Naive B cell (primary cell): Measurements from ENCODE around the gene PCDHGA1. TPM values are rescaled to one million over a fixed set of nuclear protein-coding genes. Genes with fewer than 3 reads are reported as not detected.
A peak's percentile ranks its signal among the peaks of the same experiment; 100 is the strongest.

ENCODE experiments used
- ATAC-seq, 2 donors: fragments of 150-1000 bp; cut with Tn5 transposase; 2 replicates each; pipeline ENCODE4 v1.10.0; 2021; ENCODE audit warnings: low read depth in 2 of 2, mild to moderate bottlenecking in 2 of 2, moderate library complexity in 2 of 2
- DNase-seq: peaks from one replicate; pipeline ENCODE4 v3.0.0; 2022
- H3K27ac Mint-ChIP-seq, 6 donors: one replicate each; pipeline ENCODE4 v1.8.0; 2020 to 2022; ENCODE audit warnings: mild to moderate bottlenecking in 6 of 6, mixed read lengths in 6 of 6, moderate library complexity in 5 of 6, inconsistent platforms in 2 of 6
- H3K27me3 Mint-ChIP-seq, 3 donors: one replicate each; pipeline ENCODE4 v1.8.0; 2021 to 2022; ENCODE audit warnings: mixed read lengths in 3 of 3, mild to moderate bottlenecking in 1 of 3
- H3K36me3 Mint-ChIP-seq, 2 donors: one replicate each; pipeline ENCODE4 v1.8.0; 2020 to 2022; ENCODE audit warnings: mixed read lengths in 2 of 2, inconsistent platforms in 1 of 2, mild to moderate bottlenecking in 1 of 2
- H3K4me1 Mint-ChIP-seq, 3 donors: one replicate each; pipeline ENCODE4 v1.8.0; 2020 to 2022; ENCODE audit warnings: mixed read lengths in 3 of 3, inconsistent platforms in 1 of 3, mild to moderate bottlenecking in 1 of 3, moderate library complexity in 1 of 3
- H3K4me3 Mint-ChIP-seq, 8 donors: one replicate each; pipeline ENCODE4 v1.8.0; 2020 to 2022; ENCODE audit warnings: mild to moderate bottlenecking in 8 of 8, mixed read lengths in 8 of 8, moderate library complexity in 8 of 8, inconsistent platforms in 2 of 8
- H3K9me3 Mint-ChIP-seq, 7 donors: one replicate each; pipeline ENCODE4 v1.8.0; 2020 to 2022; ENCODE audit warnings: mixed read lengths in 7 of 7, mild to moderate bottlenecking in 5 of 7, inconsistent platforms in 2 of 7, moderate library complexity in 1 of 7
- polyA plus RNA-seq, 6 donors: library from polyadenylated mRNA; unstranded; fragments of 300-500 nt; fragmentation: Illumina TruSeq; gene quantifications; one replicate each; pipeline ENCODE4 v1.2.3, GENCODE V29; 2021; ENCODE audit warnings: low read depth in 6 of 6

PCDHGA1 gene
- polyA plus RNA-seq, 6 donors from 2014 or later = not detected

DNA sequence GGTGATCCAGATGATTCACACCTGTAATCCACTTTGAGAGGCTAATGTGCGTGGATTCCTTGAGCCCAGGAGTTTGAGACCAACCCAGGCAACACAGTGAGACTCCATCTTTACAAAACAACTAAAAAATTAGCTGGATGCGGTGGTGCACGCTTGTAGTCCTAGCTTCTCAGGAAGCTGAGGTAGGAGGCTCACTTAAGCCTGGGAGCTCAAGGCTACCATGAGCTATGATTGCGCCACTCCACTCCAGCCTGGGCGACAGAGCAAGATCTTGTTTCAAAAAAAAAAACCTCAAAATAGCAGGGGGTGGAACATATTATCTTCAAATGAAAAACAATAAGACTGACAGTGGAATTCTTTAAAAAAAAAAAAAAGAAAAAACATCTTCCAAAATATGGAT lies 217.6 kb downstream of the PCDHGA1 start:
- Mint-ChIP-seq H3K27ac (peak overlapping the region in 1 of 6 donors; percentile 74), H3K9me3 (peaks cover 4 to 24% (median 14%) of the 10 kb centered on the region in 7 donors), H3K36me3 (peaks cover 21 to 35% of the 10 kb centered on the region in 2 donors), H3K27me3 (no peaks in the 10 kb centered on the region), H3K4me3 (no peak overlapping the region), H3K4me1 (peaks cover 7 to 18% (median 14%) of the 10 kb centered on the region in 3 donors)
- DNase-seq (no peak), ATAC-seq (no peak)

DNA sequence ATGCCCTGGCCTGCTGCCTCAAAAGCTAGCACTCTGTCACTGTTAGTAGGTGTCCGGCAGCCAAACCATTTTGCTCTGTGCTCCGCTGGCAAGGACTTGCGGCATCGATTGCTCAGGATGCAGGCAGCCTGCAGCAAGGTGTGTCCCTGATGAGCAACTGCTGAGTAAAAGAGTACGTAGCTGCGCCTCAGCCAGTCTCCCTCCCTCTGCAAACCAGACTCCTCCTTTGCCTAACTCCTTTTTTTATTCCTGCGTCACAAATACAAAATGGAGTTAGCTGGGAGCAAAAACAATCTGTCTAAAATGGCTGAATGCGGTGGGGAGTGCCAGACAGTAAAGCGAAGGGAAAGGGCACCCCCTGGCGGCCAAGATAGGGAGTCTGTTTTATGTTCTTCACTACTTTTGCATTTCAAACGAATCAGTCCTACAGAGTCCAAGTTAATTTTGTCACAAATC lies 227.4 kb downstream of the PCDHGA1 start:
- Mint-ChIP-seq H3K27me3 (no peaks in the 10 kb centered on the region), H3K4me1 (peaks cover 0 to 6% (median 6%) of the 10 kb centered on the region in 3 donors), H3K4me3 (no peak overlapping the region), H3K27ac (peak overlapping the region in 3 of 6 donors; percentile 24 to 86 (median 65)), H3K9me3 (no peaks in the 10 kb centered on the region), H3K36me3 (peaks cover 17 to 31% of the 10 kb centered on the region in 2 donors)
- peak; percentile 47 for DNase-seq
- peak; percentile 75 to 80 for ATAC-seq

DNA sequence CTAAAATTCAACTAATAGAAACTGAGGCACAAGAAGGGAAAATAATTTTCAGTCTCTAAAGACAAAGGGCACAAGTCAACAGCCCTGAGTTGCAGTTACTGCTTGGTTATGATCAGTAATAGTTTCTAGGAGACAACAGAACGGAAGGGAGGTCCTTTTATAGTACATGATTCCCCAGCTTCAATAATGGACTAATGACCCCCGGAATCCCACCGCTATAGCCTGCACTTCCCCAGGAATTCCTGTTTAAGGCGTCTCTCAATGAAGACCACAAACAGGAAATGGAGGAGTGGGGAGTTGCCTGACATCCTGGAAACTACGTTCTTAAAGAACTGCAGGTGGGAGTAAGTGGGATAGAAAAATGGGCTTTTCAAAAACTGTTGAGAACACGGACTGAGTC lies 227.8 kb downstream of the PCDHGA1 start:
- Mint-ChIP-seq H3K9me3 (no peaks in the 10 kb centered on the region), H3K36me3 (peaks cover 17 to 31% of the 10 kb centered on the region in 2 donors), H3K27me3 (no peaks in the 10 kb centered on the region), H3K4me3 (no peak overlapping the region), H3K4me1 (peaks cover 0 to 9% (median 6%) of the 10 kb centered on the region in 3 donors), H3K27ac (peak overlapping the region in 2 of 6 donors; percentile 44 to 86)
- DNase-seq (no peak), ATAC-seq (no peak)

DNA sequence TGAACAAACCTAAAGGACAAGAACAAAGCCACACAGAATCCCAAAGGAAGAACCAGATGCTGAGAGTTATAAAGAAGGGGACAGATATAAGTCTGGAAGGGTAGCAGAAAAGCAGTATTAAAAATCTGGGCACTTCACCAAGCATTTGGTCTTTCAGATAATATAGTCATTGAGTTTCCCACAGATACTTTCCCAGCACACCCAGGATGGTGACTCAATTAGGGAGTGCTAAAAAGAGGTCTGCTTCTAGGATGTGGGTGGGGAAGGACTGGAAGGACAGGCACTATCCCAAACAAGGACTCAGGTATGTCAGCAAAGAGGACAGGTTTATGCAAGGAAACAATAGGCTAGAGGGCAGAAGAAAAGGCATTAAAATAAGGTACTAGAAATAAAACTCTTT lies 229.1 kb downstream of the PCDHGA1 start:
- no peaks in the 10 kb centered on the region for H3K9me3 Mint-ChIP-seq
- H3K36me3 Mint-ChIP-seq = peaks cover 17 to 35% of the 10 kb centered on the region in 2 donors
- H3K27ac Mint-ChIP-seq = no peak overlapping the region
- no peaks in the 10 kb centered on the region for H3K27me3 Mint-ChIP-seq
- DNase-seq (no peak), ATAC-seq (no peak)
- H3K4me1 Mint-ChIP-seq = peaks cover 8 to 14% (median 13%) of the 10 kb centered on the region in 3 donors
- H3K4me3 Mint-ChIP-seq = no peak overlapping the region

DNA sequence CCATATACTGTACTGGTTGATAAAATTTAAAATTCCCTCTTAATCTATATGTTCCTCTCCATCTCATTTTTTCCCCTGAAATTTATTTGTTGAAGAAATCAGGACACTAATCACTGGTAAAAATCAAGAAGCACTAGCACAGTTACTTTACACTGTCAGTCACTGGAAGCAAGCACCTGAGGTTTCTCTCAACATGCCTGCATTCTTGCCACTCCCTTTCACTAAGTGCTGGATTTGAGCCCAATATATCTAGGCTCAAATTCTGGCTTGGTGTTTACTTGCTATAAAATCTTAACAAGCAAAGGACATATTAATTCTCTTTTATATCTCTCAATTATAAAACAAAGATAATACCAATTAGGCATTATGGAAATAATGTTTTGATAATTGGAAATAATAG lies 229.8 kb downstream of the PCDHGA1 start:
- Mint-ChIP-seq H3K27ac (no peak overlapping the region), H3K36me3 (peaks cover 17 to 36% of the 10 kb centered on the region in 2 donors), H3K9me3 (no peaks in the 10 kb centered on the region), H3K4me1 (peaks cover 8 to 16% (median 15%) of the 10 kb centered on the region in 3 donors), H3K27me3 (no peaks in the 10 kb centered on the region), H3K4me3 (no peak overlapping the region)
- no peak for DNase-seq
- ATAC-seq = no peak

DNA sequence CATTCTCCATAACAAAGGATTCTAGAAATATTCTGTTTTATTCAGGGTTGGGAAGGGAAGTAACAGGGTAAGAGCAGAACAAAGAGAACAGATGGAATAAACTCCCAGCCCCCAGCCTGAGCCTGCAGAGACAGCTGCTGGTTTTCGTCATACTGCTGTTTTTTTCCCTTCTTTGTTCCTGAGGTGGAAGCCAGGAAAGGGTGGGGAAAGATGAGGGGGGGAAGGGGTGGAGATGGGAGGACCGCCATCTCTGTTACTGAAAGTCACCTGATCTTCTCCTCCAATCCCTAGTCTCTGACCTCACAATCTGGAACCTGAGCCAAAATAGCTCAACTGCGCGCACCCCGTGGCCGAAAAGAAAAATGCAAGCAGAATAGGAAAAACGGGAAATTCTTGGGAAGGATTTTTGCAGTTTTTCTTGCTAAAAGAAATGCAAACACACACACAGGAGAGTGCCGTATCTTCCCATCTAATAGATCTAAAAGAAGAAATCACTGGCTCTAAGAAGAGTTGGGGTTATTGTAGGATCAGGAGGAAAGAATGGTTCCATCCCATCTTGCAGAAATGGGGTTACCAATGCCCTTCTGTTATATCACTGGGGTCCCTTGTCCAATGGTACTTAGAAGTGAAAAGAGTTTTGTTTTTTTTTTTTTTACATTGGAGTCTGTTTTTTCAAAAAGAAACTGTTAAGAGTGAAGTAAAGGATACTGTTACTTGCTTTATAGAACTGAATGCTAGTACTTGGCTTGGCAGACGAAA lies 230.6 kb downstream of the PCDHGA1 start:
- Mint-ChIP-seq H3K27ac (no peak overlapping the region), H3K27me3 (no peaks in the 10 kb centered on the region), H3K4me3 (no peak overlapping the region), H3K36me3 (peaks cover 22 to 38% of the 10 kb centered on the region in 2 donors), H3K9me3 (no peaks in the 10 kb centered on the region), H3K4me1 (peaks cover 11 to 18% (median 16%) of the 10 kb centered on the region in 3 donors)
- no peak for ATAC-seq
- no peak for DNase-seq

Other genes with a start within 250 kb of the PCDHGA1 start
- gene PCDHB2, start 235.9 kb upstream of the PCDHGA1 start, polyA plus RNA-seq = under 1 TPM in 1 of 6 donors, not detected in 5; 0.13 TPM
- gene PCDHB3, start 230.0 kb upstream of the PCDHGA1 start, polyA plus RNA-seq = not detected
- not detected for gene PCDHB4, start 208.7 kb upstream of the PCDHGA1 start, polyA plus RNA-seq
- gene PCDHB5, start 195.3 kb upstream of the PCDHGA1 start, polyA plus RNA-seq = under 1 TPM in 2 of 6 donors, not detected in 4; 0.08 to 0.43 TPM
- not detected for gene PCDHB6, start 180.5 kb upstream of the PCDHGA1 start, polyA plus RNA-seq
- not detected for gene PCDHB7, start 157.9 kb upstream of the PCDHGA1 start, polyA plus RNA-seq
- gene PCDHB8, start 152.7 kb upstream of the PCDHGA1 start, polyA plus RNA-seq = not detected
- gene PCDHB16, start 148.1 kb upstream of the PCDHGA1 start, polyA plus RNA-seq = not detected
- not detected for gene PCDHB9, start 143.4 kb upstream of the PCDHGA1 start, polyA plus RNA-seq
- gene PCDHB10, start 138.2 kb upstream of the PCDHGA1 start, polyA plus RNA-seq = not detected
- not detected for gene PCDHB11, start 130.9 kb upstream of the PCDHGA1 start, polyA plus RNA-seq
- not detected for gene PCDHB12, start 121.8 kb upstream of the PCDHGA1 start, polyA plus RNA-seq
- not detected for gene PCDHB13, start 116.6 kb upstream of the PCDHGA1 start, polyA plus RNA-seq
- not detected for gene PCDHB14, start 107.2 kb upstream of the PCDHGA1 start, polyA plus RNA-seq
- not detected for gene PCDHB15, start 85.1 kb upstream of the PCDHGA1 start, polyA plus RNA-seq
- under 1 TPM in 1 of 6 donors, not detected in 5; 0.20 TPM for gene SLC25A2, start 26.5 kb upstream of the PCDHGA1 start, polyA plus RNA-seq
- gene TAF7, start 9.7 kb upstream of the PCDHGA1 start, polyA plus RNA-seq = 100 to 1,000 TPM; 270 to 315 (median 285) TPM
- gene PCDHGA2, start 8.2 kb downstream of the PCDHGA1 start, polyA plus RNA-seq = not detected
- not detected for gene PCDHGA3, start 13.3 kb downstream of the PCDHGA1 start, polyA plus RNA-seq
- not detected for gene PCDHGB1, start 19.6 kb downstream of the PCDHGA1 start, polyA plus RNA-seq
- gene PCDHGA4, start 24.5 kb downstream of the PCDHGA1 start, polyA plus RNA-seq = under 1 TPM in 2 of 6 donors, not detected in 4; 0.14 to 0.16 TPM
- under 1 TPM in 3 of 6 donors, not detected in 3; 0.27 to 0.82 (median 0.74) TPM for gene PCDHGB2, start 29.5 kb downstream of the PCDHGA1 start, polyA plus RNA-seq
- under 1 TPM in 1 of 6 donors, not detected in 5; 0.10 TPM for gene PCDHGA5, start 33.6 kb downstream of the PCDHGA1 start, polyA plus RNA-seq
- gene PCDHGB3, start 39.7 kb downstream of the PCDHGA1 start, polyA plus RNA-seq = under 1 TPM in 1 of 6 donors, not detected in 5; 0.21 TPM
- under 1 TPM in 1 of 6 donors, not detected in 5; 0.08 TPM for gene PCDHGA6, start 43.4 kb downstream of the PCDHGA1 start, polyA plus RNA-seq
- gene PCDHGA7, start 52.2 kb downstream of the PCDHGA1 start, polyA plus RNA-seq = not detected
- gene PCDHGB4, start 57.2 kb downstream of the PCDHGA1 start, polyA plus RNA-seq = under 1 TPM in 1 of 6 donors, not detected in 5; 0.15 TPM
- not detected for gene PCDHGA8, start 62.1 kb downstream of the PCDHGA1 start, polyA plus RNA-seq
- under 1 TPM in 3 of 6 donors, not detected in 3; 0.12 to 0.27 (median 0.20) TPM for gene PCDHGB5, start 67.4 kb downstream of the PCDHGA1 start, polyA plus RNA-seq
- gene PCDHGA9, start 72.3 kb downstream of the PCDHGA1 start, polyA plus RNA-seq = under 1 TPM in 1 of 6 donors, not detected in 5; 0.25 TPM
- gene PCDHGB6, start 77.5 kb downstream of the PCDHGA1 start, polyA plus RNA-seq = under 1 TPM in 2 of 6 donors, not detected in 4; 0.11 to 0.17 TPM
- under 1 TPM in 1 of 6 donors, not detected in 5; 0.05 TPM for gene PCDHGA10, start 82.5 kb downstream of the PCDHGA1 start, polyA plus RNA-seq
- gene PCDHGB7, start 87.2 kb downstream of the PCDHGA1 start, polyA plus RNA-seq = not detected
- gene PCDHGA11, start 90.5 kb downstream of the PCDHGA1 start, polyA plus RNA-seq = not detected
- under 1 TPM in 3 of 6 donors, not detected in 3; 0.09 to 0.16 (median 0.11) TPM for gene PCDHGA12, start 100.0 kb downstream of the PCDHGA1 start, polyA plus RNA-seq
- under 1 TPM in 3 of 6 donors, not detected in 3; 0.35 to 0.86 (median 0.61) TPM for gene PCDHGC3, start 145.5 kb downstream of the PCDHGA1 start, polyA plus RNA-seq
- not detected for gene PCDHGC4, start 154.5 kb downstream of the PCDHGA1 start, polyA plus RNA-seq
- gene PCDHGC5, start 158.6 kb downstream of the PCDHGA1 start, polyA plus RNA-seq = not detected